ENCODE results near the gene VWA8.

DNA sequence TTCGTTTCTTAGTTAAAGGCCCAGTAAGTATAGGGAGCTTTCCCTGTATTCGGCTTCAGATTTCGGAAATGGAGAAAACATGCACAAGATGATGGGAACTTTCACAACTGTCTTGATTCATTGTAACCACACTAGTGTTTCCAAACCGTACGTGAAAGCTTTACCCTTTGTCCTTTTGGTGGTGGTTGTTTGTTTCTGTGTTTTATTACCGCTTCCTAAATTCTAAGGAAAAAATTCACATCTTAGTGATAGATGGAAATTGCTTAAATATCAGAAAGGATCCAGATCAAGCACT is 504 bp upstream of the VWA8 start:
- TF ChIP-seq, protein P1, sequence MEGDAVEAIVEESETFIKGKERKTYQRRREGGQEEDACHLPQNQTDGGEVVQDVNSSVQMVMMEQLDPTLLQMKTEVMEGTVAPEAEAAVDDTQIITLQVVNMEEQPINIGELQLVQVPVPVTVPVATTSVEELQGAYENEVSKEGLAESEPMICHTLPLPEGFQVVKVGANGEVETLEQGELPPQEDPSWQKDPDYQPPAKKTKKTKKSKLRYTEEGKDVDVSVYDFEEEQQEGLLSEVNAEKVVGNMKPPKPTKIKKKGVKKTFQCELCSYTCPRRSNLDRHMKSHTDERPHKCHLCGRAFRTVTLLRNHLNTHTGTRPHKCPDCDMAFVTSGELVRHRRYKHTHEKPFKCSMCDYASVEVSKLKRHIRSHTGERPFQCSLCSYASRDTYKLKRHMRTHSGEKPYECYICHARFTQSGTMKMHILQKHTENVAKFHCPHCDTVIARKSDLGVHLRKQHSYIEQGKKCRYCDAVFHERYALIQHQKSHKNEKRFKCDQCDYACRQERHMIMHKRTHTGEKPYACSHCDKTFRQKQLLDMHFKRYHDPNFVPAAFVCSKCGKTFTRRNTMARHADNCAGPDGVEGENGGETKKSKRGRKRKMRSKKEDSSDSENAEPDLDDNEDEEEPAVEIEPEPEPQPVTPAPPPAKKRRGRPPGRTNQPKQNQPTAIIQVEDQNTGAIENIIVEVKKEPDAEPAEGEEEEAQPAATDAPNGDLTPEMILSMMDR (conservative IDR thresholded peaks at IDR 0.05), result no peak
- TF ChIP-seq ZFX (IDR thresholded peaks at IDR 0.05), result no peak

All from C4-2B (cell line).